ENCODE results near the gene CC2D2A.
A peak's percentile ranks its signal among the peaks of the same experiment; 100 is the strongest.

The CC2D2A gene

DNA sequence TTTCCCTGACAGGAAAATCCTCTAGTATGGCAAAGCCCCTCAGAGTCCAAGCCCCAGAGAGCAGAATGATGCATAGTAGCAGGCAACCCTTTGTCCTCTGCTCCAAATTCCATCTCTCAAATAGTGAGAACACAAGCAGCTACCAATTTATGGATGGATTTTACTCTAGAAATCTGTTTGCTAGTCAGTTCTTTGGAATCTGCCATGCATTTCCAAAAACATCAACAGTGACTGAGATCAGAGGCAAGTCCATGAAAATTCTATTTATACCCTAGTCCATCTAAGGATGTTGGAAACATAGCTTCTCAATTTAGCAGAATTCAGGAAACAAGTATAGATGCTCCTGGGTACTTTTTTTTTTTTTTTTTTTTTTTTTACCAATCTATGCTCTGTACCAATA, 10.0 kb upstream of the CC2D2A start:
- Histone ChIP-seq H3K4me1 (ENCODE audit: control extremely low read depth in 1 of 4, control insufficient read depth in 4 of 4, insufficient read depth in 4 of 4, low read length in 3 of 4) (peaks cover 9 to 12% (median 11%) of the 10 kb centered on the region in 4 experiments), H3K4me3 (ENCODE audit: control insufficient read depth in 1 of 7, extremely low read depth in 1 of 7, insufficient read depth in 4 of 7, low read depth in 2 of 7, low read length in 6 of 7) (no peak overlapping the region), H3K27me3 (replicated peaks in 2 of 5; ENCODE audit: control insufficient read depth in 4 of 5, insufficient read depth in 5 of 5, low read length in 4 of 5) (no peaks in the 10 kb centered on the region), H3K27ac (ENCODE audit: insufficient read depth in 1 of 2, low read depth in 1 of 2, low read length in 2 of 2, poor library complexity in 1 of 2, severe bottlenecking in 2 of 2) (no peak overlapping the region), H3K36me3 (ENCODE audit: control insufficient read depth in 4 of 4, insufficient read depth in 4 of 4, low read length in 3 of 4) (no peaks in the 10 kb centered on the region), H3K9me3 (ENCODE audit: control extremely low read depth in 1 of 5, control insufficient read depth in 4 of 5, insufficient read depth in 2 of 5, low read depth in 1 of 5, low read length in 4 of 5) (no peaks in the 10 kb centered on the region)
- ChIA-PET POLR2A (no interaction called here), CTCF (interaction anchor here (0.7 to 5.4 kb wide), 5 partner anchors 11 to 230 kb away, joined by 3 to 69 read pairs (median 4); no protein-coding TSS in a partner anchor)
- no peak for DNase-seq

- Histone ChIP-seq H3K9me3 (ENCODE audit: control extremely low read depth in 1 of 5, control insufficient read depth in 4 of 5, insufficient read depth in 2 of 5, low read depth in 1 of 5, low read length in 4 of 5) (no peaks in the 10 kb centered on the region), H3K27ac (ENCODE audit: insufficient read depth in 1 of 2, low read depth in 1 of 2, low read length in 2 of 2, poor library complexity in 1 of 2, severe bottlenecking in 2 of 2) (no peak overlapping the region), H3K4me1 (ENCODE audit: control extremely low read depth in 1 of 4, control insufficient read depth in 4 of 4, insufficient read depth in 4 of 4, low read length in 3 of 4) (peaks cover 5 to 11% (median 8%) of the 10 kb centered on the region in 4 experiments), H3K27me3 (replicated peaks in 2 of 5; ENCODE audit: control insufficient read depth in 4 of 5, insufficient read depth in 5 of 5, low read length in 4 of 5) (no peaks in the 10 kb centered on the region), H3K36me3 (ENCODE audit: control insufficient read depth in 4 of 4, insufficient read depth in 4 of 4, low read length in 3 of 4) (no peaks in the 10 kb centered on the region), H3K4me3 (ENCODE audit: control insufficient read depth in 1 of 7, extremely low read depth in 1 of 7, insufficient read depth in 4 of 7, low read depth in 2 of 7, low read length in 6 of 7) (no peak overlapping the region)
- no CpG with 5 or more reads among the region's 1 CpG for whole genome bisulfite sequencing (ENCODE audit: insufficient coverage)
- no peak for DNase-seq
- CTCF ChIA-PET: interaction anchor here (1.5 kb wide), 1 partner anchor 235 kb away, joined by 3 read pairs; no protein-coding TSS in a partner anchor
- POLR2A ChIA-PET: no interaction called here
Observed at GRCh38 chr4:15466596-15466995, 3.1 kb upstream of the CC2D2A start.

GRCh38 chr4:15470128-15470475, 420 bp downstream of the CC2D2A start:
- no peak for DNase-seq
- Histone ChIP-seq H3K36me3 (ENCODE audit: control insufficient read depth in 4 of 4, insufficient read depth in 4 of 4, low read length in 3 of 4) (no peaks in the 10 kb centered on the region), H3K4me1 (ENCODE audit: control extremely low read depth in 1 of 4, control insufficient read depth in 4 of 4, insufficient read depth in 4 of 4, low read length in 3 of 4) (peaks cover 5 to 11% (median 8%) of the 10 kb centered on the region in 4 experiments), H3K27me3 (replicated peaks in 2 of 5; ENCODE audit: control insufficient read depth in 4 of 5, insufficient read depth in 5 of 5, low read length in 4 of 5) (no peaks in the 10 kb centered on the region), H3K27ac (ENCODE audit: insufficient read depth in 1 of 2, low read depth in 1 of 2, low read length in 2 of 2, poor library complexity in 1 of 2, severe bottlenecking in 2 of 2) (no peak overlapping the region), H3K9me3 (ENCODE audit: control extremely low read depth in 1 of 5, control insufficient read depth in 4 of 5, insufficient read depth in 2 of 5, low read depth in 1 of 5, low read length in 4 of 5) (no peaks in the 10 kb centered on the region), H3K4me3 (ENCODE audit: control insufficient read depth in 1 of 7, extremely low read depth in 1 of 7, insufficient read depth in 4 of 7, low read depth in 2 of 7, low read length in 6 of 7) (peak overlapping the region in 6 of 7 experiments; percentile 48 to 76 (median 62))
- CTCF ChIA-PET: interaction anchor here (1.0 to 2.9 kb wide), 7 partner anchors 9 to 239 kb away, joined by 3 to 20 read pairs (median 5); no protein-coding TSS in a partner anchor
- POLR2A ChIA-PET: no interaction called here
- WGBS (ENCODE audit: insufficient coverage): 5% methylated on average over 3 of the region's 3 CpGs

DNA sequence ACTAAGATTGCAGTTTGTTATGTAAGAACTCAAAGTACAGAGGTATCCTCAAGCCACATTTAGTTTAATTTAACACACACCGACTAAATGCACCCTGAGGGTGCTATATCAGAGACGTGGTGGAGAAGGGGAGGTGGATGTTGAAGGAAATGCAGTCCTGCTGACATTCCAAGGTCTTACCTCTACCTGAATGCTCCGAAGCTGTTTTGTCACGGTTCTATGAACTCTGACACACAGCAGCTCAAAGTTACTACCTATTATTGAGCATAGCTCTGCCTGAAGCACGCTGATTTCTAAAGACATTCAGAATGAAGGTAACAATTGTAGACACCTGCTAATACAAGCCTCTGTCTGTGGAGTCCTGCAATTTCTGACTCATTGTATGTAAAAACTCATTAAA, 6.7 kb downstream of the CC2D2A start:
- CTCF ChIA-PET: interaction anchor here (0.6 to 1.2 kb wide), 4 partner anchors 80 to 480 kb away, joined by 3 to 4 read pairs (median 3); no protein-coding TSS in a partner anchor

GRCh38 chr4:15478724-15479088, 9.0 kb downstream of the CC2D2A start:
- Histone ChIP-seq H3K4me3 (ENCODE audit: control insufficient read depth in 1 of 7, extremely low read depth in 1 of 7, insufficient read depth in 4 of 7, low read depth in 2 of 7, low read length in 6 of 7) (no peak overlapping the region), H3K27me3 (replicated peaks in 2 of 5; ENCODE audit: control insufficient read depth in 4 of 5, insufficient read depth in 5 of 5, low read length in 4 of 5) (no peaks in the 10 kb centered on the region), H3K9me3 (ENCODE audit: control extremely low read depth in 1 of 5, control insufficient read depth in 4 of 5, insufficient read depth in 2 of 5, low read depth in 1 of 5, low read length in 4 of 5) (no peaks in the 10 kb centered on the region), H3K36me3 (ENCODE audit: control insufficient read depth in 4 of 4, insufficient read depth in 4 of 4, low read length in 3 of 4) (no peaks in the 10 kb centered on the region), H3K4me1 (ENCODE audit: control extremely low read depth in 1 of 4, control insufficient read depth in 4 of 4, insufficient read depth in 4 of 4, low read length in 3 of 4) (no peaks in the 10 kb centered on the region), H3K27ac (ENCODE audit: insufficient read depth in 1 of 2, low read depth in 1 of 2, low read length in 2 of 2, poor library complexity in 1 of 2, severe bottlenecking in 2 of 2) (no peak overlapping the region)
- no peak for DNase-seq
- ChIA-PET CTCF (interaction anchor here (0.8 to 1.7 kb wide), 10 partner anchors 8 to 477 kb away, joined by 3 to 8 read pairs (median 4); partner anchors contain the start of gene FGFBP1), POLR2A (no interaction called here)
- WGBS (ENCODE audit: insufficient coverage): 100% methylated on average over 5 of the region's 5 CpGs

More for the DNA sequence above, 6.7 kb downstream of the CC2D2A start:
- no peak overlapping the region for H3K4me3 ChIP-seq (ENCODE audit: control insufficient read depth in 1 of 7, extremely low read depth in 1 of 7, insufficient read depth in 4 of 7, low read depth in 2 of 7, low read length in 6 of 7)
- no peaks in the 10 kb centered on the region for H3K4me1 ChIP-seq (ENCODE audit: control extremely low read depth in 1 of 4, control insufficient read depth in 4 of 4, insufficient read depth in 4 of 4, low read length in 3 of 4)
- H3K27ac ChIP-seq (ENCODE audit: insufficient read depth in 1 of 2, low read depth in 1 of 2, low read length in 2 of 2, poor library complexity in 1 of 2, severe bottlenecking in 2 of 2): no peak overlapping the region
- no peak for DNase-seq
- no peaks in the 10 kb centered on the region for H3K9me3 ChIP-seq (ENCODE audit: control extremely low read depth in 1 of 5, control insufficient read depth in 4 of 5, insufficient read depth in 2 of 5, low read depth in 1 of 5, low read length in 4 of 5)
- no peaks in the 10 kb centered on the region for H3K36me3 ChIP-seq (ENCODE audit: control insufficient read depth in 4 of 4, insufficient read depth in 4 of 4, low read length in 3 of 4)
- POLR2A ChIA-PET: interaction anchor here (0.6 kb wide), 1 partner anchor 389 kb away, joined by 3 read pairs; no protein-coding TSS in a partner anchor
- WGBS (ENCODE audit: insufficient coverage): 100% methylated on average over 3 of the region's 5 CpGs
- H3K27me3 ChIP-seq (replicated peaks in 2 of 5; ENCODE audit: control insufficient read depth in 4 of 5, insufficient read depth in 5 of 5, low read length in 4 of 5): no peaks in the 10 kb centered on the region

DNA sequence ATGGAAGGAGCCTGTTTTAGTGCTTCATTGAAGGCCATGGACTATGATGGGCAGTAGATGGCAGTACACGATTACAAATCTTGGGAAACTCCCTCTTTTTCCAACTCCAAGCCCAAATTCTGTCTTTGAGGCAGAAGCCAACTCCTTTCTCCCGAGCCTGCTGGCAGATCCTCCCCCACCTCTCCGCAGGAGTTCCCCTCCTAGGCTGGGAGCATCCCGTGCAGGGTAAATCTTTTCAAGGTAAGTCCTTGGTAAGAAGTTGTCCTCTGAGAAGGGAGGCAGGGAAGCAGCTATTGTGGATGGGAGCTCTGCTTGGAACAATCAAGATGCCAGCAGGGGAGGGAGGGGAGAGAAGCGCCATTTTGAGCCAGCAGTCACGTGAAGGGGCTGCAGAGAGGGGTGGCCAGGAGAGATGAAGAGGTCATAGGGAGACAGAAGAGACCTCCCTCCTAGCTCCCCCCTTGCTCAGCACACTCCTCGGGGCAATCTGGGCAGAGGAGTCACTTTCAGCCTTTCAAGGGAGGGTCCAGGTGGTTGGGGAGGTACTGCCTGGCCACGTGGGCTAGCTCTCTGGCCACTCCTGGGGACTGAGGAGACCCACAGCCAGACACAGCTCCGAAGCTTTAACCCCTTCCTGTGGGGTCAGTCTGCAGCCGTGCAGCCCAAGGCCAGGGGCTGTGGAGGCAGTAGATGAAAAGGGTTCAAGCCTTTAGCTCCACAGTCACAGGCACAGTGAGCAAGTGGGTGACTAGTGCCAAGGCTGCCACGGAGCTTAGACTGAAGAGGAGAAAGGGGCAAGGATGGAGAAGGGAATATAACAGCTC, 9.6 kb downstream of the CC2D2A start:
- Histone ChIP-seq H3K27ac (ENCODE audit: insufficient read depth in 1 of 2, low read depth in 1 of 2, low read length in 2 of 2, poor library complexity in 1 of 2, severe bottlenecking in 2 of 2) (no peak overlapping the region), H3K4me1 (ENCODE audit: control extremely low read depth in 1 of 4, control insufficient read depth in 4 of 4, insufficient read depth in 4 of 4, low read length in 3 of 4) (no peaks in the 10 kb centered on the region), H3K36me3 (ENCODE audit: control insufficient read depth in 4 of 4, insufficient read depth in 4 of 4, low read length in 3 of 4) (no peaks in the 10 kb centered on the region), H3K9me3 (ENCODE audit: control extremely low read depth in 1 of 5, control insufficient read depth in 4 of 5, insufficient read depth in 2 of 5, low read depth in 1 of 5, low read length in 4 of 5) (no peaks in the 10 kb centered on the region), H3K4me3 (ENCODE audit: control insufficient read depth in 1 of 7, extremely low read depth in 1 of 7, insufficient read depth in 4 of 7, low read depth in 2 of 7, low read length in 6 of 7) (no peak overlapping the region), H3K27me3 (replicated peaks in 2 of 5; ENCODE audit: control insufficient read depth in 4 of 5, insufficient read depth in 5 of 5, low read length in 4 of 5) (no peaks in the 10 kb centered on the region)
- DNase-seq: peak; percentile 39 to 55 (median 46)
- ChIA-PET CTCF (interaction anchor here (0.6 to 1.8 kb wide), 19 partner anchors 8 to 522 kb away, joined by 3 to 9 read pairs (median 4); partner anchors contain the start of genes BST1 and FGFBP1), POLR2A (no interaction called here)
- WGBS (ENCODE audit: insufficient coverage): 93% methylated on average over 5 of the region's 11 CpGs

DNA sequence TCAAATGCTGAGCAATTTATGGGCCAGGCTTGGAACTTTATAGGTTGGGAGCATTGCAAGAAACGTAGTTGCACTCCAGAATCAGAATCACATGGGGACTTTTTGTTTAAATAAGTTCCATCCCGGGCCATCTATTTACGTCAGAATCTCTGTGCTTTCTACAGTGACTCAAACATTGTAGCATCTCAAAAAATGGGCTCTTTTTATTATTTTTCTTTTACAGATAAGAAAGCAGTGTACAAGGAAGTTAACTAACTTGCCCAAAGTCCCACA, 10.2 kb downstream of the CC2D2A start:
- DNase-seq: no peak
- H3K9me3 ChIP-seq (ENCODE audit: control extremely low read depth in 1 of 5, control insufficient read depth in 4 of 5, insufficient read depth in 2 of 5, low read depth in 1 of 5, low read length in 4 of 5): no peaks in the 10 kb centered on the region
- no peak overlapping the region for H3K4me3 ChIP-seq (ENCODE audit: control insufficient read depth in 1 of 7, extremely low read depth in 1 of 7, insufficient read depth in 4 of 7, low read depth in 2 of 7, low read length in 6 of 7)
- no peak overlapping the region for H3K27ac ChIP-seq (ENCODE audit: insufficient read depth in 1 of 2, low read depth in 1 of 2, low read length in 2 of 2, poor library complexity in 1 of 2, severe bottlenecking in 2 of 2)
- no peaks in the 10 kb centered on the region for H3K4me1 ChIP-seq (ENCODE audit: control extremely low read depth in 1 of 4, control insufficient read depth in 4 of 4, insufficient read depth in 4 of 4, low read length in 3 of 4)
- no peaks in the 10 kb centered on the region for H3K27me3 ChIP-seq (replicated peaks in 2 of 5; ENCODE audit: control insufficient read depth in 4 of 5, insufficient read depth in 5 of 5, low read length in 4 of 5)
- ChIA-PET POLR2A (no interaction called here), CTCF (interaction anchor here (1.1 to 1.8 kb wide), 17 partner anchors 9 to 521 kb away, joined by 3 to 9 read pairs (median 4); partner anchors contain the start of gene BST1)
- 90% methylated on average over 3 of the region's 3 CpGs for WGBS (ENCODE audit: insufficient coverage)
- H3K36me3 ChIP-seq (ENCODE audit: control insufficient read depth in 4 of 4, insufficient read depth in 4 of 4, low read length in 3 of 4): no peaks in the 10 kb centered on the region

Measured in common myeloid progenitor, CD34-positive (primary cell).